ENCODE data around the gene HAPLN2.

DNA sequence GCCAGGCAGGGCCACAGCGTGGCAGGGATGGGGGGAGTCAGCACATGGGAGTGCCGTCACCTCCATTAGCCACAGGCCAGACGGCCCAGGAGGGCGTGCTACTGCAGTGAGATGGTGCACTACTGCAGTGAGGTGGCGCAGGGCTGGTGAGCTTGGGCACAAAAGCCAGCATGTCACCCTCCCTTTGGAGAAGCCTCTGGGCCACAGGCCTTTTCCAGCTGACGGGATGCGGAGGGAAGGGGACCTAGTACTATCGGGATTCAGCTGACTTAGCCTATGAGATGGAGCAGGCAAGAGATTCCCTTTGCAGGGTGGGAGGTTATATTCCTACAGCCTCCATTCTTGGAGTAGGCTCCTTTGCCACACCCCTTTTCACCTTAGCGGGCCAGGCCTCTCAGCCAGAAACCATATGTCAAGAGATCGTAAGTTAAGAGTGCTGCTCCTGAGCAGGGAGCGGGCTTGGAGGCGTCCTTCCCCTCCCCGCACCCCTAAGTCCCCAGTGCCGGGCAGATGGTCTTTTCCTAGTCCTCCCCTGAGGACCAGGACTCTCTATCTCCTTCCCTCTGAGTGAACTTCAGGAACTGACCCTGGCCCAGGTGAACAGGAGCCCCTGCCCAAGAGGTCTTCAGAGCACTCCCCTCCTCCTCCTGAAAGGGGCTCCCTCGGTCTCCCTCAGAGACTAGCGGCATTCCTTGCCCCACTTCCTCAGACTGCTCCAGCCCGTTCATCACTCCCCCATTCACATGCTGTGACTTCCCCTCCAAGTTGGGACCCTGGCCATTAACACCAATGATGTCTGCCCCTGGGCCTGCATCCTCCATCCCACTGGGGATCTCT, 49.8 kb downstream of the HAPLN2 start:
- TF ChIP-seq, protein P1, sequence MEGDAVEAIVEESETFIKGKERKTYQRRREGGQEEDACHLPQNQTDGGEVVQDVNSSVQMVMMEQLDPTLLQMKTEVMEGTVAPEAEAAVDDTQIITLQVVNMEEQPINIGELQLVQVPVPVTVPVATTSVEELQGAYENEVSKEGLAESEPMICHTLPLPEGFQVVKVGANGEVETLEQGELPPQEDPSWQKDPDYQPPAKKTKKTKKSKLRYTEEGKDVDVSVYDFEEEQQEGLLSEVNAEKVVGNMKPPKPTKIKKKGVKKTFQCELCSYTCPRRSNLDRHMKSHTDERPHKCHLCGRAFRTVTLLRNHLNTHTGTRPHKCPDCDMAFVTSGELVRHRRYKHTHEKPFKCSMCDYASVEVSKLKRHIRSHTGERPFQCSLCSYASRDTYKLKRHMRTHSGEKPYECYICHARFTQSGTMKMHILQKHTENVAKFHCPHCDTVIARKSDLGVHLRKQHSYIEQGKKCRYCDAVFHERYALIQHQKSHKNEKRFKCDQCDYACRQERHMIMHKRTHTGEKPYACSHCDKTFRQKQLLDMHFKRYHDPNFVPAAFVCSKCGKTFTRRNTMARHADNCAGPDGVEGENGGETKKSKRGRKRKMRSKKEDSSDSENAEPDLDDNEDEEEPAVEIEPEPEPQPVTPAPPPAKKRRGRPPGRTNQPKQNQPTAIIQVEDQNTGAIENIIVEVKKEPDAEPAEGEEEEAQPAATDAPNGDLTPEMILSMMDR (IDR thresholded peaks at IDR 0.05), result no peak
- TF ChIP-seq POLR2A (IDR thresholded peaks at IDR 0.05), result no peak
- no peak for TF ChIP-seq POLR2AphosphoS5 (IDR thresholded peaks at IDR 0.05)

All from prostate gland (tissue), 2 donors.